Measurements from ENCODE around the gene RAB40C.

RAB40C gene

DNA sequence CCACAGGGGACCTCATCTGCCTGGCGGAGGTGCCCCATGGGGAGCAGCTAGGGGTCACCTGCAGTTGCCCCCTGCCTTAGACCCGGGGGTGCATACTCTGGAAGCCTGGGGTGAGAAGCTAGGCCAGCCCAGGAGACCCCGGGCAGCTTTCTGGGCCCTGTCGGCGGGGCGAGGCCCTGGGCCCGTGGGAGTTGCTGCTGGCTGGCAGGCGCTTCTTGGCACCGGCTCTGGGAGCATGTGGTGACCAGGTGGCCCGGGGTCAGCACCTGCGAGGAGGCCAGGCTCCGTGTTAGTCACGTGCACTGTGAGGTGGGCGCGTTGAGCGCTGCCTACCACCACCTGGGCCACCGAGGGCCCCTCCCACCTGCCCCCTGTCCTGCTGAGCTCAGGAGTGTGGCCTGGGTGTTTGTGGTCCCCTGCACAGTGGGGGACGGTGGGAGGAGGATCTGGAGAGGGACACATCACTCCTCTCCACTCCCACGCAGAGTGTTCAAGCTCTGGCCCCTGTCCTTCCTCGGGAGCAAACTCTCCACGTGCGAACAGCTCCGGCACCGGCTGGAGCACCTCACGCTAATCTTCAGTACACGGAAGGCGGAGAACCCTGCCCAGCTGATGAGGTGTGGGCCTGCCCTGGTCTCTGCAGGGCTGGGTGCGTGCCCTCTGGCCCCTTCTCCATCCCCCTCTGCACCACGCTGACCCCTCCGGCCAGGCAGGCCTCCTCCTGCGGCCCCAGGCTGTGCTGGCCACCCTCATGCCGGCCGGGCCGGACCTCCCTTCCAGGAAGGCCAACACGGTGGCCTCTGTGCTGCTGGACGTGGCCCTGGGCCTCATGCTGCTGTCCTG is 14.3 kb upstream of the RAB40C start:
- DNase-seq = no peak

DNA sequence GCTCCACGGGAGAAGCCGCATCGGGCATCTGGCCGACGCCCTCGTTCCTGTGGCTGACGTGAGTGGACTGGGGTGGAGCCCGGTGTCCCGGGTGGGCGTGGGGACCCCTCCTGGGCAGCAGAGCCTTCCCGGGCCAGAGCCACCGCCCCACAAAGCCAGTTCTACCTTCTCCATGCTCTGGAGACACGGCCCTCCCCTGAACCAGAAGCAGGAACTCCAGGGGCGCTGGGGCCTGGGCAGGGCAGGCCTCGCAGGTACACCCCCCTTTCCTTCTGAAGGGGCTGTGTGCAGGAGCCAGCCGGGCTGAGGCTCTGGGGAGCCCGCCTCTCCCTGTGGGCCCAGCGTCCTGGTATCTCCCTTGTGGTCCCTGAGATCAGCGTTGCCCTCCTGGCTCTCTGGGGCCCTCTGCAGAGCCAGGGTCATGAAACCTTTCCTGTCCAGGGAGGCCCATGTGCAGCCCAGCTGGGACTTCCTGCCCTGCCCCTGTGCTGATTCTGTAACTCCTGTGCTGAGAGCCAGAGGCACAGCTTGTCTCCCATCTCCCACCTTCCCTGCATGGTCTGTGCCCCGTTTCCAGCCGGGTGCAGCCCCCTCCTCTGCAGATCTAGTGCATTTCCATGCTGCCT is 13.6 kb upstream of the RAB40C start:
- DNase-seq = no peak

DNA sequence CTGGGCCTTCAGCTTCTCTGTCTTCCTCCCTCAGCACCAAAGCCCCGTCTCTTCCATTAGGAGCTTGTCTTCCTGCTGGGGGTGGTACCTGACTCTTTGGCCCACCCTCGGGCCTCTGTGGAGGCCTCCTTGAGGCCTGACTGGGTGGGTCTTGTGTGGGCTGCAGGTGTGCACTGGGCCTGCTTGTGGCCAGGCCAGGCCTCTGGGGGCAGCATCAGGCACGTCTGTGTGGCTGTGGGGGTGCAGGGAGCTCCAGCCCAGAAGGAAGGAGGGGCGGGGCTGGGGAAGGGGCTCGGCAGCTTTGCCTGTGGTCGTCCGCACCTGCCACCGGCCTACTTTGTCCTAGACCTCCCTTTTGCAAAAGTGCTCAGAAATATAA is 13.1 kb upstream of the RAB40C start:
- no peak for DNase-seq

DNA sequence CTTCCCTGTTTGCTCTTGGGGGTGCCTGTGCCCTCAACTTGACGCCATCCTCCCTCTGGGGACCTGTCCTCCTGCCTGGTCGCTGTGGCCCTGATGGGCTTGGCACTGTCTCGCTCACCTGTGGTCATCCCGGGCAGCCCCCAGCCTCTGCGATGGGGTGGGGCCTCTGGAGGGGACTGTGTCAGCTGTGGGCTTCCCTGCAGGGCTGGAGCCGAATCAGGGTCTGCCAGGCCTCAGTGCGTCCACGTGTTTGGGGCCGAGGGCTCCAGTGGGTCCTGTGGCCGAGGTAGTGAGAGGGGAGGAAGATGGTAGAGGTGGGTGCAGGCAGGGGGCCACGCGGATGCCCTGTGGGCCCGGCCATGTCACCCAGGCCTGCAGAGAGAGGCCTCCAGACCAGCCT is 12.1 kb upstream of the RAB40C start:
- no peak for DNase-seq

DNA sequence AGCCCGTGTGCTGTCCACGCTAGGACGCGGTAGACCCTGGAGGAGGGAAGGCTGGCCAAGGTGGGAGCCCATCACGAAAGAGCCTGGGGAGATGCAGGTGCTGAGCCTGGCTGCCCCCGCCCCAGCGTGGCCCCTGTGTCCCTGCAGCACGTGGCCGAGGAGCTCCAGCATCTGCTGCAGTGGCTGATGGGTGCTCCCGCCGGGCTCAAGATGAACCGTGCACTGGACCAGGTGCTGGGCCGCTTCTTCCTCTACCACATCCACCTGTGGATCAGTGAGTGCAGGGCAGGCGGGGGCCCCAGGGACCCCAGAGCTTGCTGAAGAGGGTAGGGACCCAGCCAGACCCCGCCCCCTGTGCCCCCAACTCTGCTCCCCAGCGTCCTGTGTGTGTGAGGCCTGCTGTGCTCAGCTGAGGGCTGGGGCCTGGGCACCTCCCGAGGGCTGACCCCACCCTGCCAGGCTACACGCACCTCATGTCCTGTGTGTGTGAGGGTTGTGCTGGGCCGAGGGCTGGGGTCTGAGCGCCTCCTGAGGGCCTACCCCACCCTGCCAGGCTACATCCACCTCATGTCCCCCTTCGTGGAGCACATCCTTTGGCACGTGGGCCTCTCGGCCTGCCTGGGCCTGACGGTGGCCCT is 11.5 kb upstream of the RAB40C start:
- no peak for DNase-seq

DNA sequence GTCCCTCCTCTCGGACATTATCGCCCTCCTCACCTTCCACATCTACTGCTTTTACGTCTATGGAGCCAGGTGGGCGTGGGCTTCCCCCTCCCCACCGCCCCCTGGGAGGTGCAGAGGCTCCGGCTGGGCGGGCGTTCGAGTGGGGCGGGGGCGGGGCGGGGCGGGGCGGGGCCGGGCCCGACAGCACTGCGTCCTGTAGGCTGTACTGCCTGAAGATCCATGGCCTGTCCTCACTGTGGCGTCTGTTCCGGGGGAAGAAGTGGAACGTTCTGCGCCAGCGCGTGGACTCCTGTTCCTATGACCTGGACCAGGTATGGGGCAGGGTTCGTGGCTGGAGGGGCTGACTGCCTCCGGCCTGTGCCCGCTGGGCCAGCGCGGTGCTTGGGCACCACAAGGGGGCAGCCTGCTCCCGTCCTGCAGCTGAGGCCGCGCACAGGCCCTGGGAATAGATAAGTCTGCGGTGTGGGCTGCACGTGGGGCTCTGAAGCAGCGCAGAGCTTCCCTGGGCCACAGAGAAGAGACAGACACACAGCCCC is 10.9 kb upstream of the RAB40C start:
- peak; percentile 57 for DNase-seq

DNA sequence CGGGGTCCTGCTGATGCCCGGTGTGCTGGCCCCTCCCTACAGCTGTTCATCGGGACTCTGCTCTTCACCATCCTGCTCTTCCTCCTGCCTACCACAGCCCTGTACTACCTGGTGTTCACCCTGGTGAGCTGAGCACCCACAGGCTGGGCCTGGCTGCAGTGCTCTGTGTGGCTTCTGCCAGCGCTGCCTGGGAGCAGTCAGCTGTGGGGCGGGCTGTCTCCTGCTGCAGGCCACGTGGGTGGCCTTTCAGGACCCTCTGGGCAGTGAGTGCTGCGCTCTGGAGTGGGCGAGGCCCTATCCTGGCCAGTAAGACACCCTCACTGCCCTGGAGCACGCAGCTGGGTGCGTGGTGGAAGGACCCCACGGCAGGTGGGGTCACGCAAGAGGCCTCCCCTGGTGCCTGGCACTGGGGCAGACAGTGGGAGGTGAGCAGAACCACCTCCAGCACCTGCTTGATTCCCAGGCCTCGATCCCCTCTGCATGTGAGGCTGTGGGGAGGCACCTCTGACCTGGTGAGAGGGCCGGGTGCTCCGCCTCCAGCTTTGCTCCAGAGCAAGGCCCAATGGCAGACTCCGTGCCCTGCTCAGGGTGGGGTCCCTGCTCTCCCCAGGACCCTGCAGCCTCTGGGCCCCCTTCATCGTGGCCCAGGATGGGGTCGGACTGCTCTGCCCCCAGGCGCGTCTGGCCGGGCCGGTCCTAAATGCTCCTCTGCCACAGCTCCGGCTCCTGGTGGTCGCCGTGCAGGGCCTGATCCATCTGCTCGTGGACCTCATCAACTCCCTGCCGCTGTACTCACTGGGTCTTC is 9.5 kb upstream of the RAB40C start:
- no peak for DNase-seq

DNA sequence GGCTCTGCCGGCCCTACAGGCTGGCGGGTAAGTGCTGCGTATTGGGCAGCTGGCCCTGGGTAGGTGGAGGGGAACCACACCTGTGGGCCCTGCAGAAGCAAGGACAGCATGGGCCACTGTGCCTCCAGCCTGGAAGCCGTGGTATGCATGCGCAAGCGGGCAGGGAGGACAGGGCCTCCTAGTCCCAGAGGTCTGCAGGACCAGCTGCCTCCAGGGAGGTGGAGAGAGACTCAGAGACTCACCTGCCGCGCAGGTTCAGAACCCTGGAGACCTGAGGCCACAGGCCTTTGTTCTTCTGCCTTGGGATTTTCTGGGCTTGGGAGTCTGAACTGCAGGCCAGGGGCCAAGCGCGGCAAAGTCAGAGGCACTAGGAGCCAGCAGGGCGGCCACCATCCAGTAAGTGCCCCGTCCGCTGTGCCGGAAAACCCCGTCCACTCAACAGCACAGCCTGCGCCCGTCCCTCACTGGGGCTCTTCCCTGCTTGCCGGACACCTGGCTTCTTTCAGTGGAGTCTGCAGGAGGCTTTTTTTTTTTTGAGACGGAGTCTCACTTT is 8.8 kb upstream of the RAB40C start:
- DNase-seq = no peak

DNA sequence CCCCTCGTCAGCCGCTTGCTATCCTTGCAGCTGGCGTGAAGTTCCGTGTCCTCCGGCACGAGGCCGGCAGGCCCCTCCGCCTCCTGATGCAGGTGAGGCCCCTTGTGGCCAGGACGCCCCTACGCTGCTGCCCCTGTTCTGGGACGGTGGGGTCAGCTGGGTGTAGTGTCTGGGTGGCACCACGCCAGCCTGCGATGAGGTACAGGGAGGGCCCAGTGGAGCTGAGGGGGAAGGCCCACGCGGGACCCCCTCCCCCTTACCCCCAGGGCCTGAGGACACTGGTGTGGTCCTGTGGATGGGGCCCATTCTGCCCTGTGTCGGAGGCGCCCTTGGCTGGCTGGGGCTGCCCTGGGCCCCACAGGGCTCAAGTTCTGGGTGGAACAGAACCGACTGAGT is 7.7 kb upstream of the RAB40C start:
- no peak for DNase-seq

DNA sequence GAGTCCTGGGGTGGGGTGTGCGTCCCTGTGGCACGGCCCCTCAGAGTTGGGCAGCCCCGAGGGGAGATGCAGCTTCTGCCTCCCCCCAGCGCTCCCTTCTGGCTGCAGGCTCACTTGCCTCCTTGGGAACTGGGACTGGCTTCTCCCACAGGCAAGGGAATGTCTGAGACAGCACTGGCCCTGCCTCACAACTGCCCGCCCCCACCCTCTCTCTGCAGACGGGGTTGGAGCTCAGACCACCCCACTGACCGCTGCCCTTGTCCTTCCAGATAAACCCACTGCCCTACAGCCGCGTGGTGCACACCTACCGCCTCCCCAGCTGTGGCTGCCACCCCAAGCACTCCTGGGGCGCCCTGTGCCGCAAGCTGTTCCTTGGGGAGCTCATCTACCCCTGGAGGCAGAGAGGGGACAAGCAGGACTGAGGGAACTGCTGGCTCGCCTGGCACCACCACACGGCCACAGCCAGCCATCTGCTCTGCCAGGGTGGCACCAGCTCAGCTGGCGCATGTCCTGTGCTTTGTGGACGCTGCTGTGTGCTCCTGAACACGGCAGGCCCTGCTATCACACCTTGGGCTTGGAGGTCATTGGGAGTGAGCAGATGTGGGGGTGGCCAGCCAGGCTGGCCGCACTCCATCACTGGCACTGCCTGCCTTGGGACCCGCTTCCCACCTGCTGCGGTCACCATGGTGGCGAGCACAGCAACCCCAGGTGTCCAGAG is 7.1 kb upstream of the RAB40C start:
- no peak for DNase-seq

DNA sequence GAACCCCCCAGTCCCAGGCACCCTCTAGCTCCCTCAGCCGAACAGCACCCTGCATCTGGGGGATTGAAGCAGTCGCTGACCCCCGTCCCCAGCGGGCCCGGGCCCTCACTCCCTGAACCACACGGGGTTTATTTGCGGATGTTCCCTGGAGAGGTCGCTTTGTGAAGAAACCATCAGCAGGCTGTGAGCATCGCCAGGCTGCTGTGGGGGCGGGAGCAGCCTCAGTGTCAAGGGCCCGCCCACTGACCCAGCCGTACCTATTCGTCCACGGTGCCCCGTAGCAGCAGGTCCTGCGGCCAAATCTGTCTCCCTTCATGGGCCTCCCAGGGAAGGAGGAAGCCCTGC is 6.4 kb upstream of the RAB40C start:
- no peak for DNase-seq

DNA sequence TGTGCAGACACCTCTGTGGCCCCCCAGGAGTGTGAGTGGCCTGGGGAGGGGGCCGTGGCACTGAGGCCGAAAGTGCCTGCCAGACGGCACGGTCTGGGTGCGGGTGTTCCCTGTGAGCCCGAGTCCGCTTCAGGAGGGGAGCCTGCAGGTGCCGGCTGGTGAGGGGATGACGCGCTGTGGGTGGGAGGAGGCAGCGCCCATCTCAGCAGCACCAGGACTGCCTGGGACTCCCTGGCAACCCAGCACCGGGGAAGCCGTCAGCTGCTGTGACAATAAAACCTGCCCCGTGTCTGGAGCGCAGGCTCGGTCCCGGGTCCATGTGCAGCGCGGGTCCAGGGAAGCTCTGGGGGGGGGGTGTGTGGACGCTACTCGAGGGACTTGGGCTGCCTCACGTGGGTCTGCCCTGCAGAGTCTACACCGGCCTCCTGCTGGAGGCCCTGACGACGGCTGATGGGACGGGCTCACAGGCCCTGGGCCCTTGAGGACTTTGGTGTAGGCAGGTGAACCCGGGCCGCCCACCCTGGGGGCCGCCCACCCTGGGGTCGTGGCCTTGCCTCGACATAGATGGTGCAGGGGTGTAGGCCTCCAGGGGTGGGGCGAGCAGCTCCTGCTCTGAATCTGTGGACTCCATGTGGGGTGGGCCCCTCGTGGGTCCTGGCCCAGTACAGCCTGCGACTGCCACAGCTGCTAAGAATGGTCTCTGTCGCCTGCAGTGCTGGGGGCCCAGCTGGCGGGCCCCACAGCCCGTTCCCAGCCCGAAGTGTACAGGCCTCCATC is 5.9 kb upstream of the RAB40C start:
- DNase-seq = no peak

DNA sequence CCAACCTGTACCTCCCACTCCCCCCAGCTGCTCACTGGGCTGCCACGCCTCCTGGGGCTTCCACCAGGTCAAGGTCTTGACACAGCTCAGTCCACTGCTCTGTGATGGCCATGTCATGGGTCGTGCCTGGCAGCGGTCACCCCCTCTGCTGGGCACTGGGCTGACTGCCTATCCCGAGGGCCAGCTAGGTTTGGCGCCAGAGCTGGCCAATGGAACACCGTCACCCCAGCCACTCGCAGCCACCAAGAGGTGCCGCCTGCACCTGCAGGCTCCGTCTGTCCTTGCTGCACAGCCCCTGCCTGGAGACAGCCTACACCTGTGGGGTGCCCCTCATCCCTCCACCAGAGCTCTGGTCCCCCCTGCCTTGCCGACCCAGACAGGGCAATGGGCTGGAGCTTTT is 4.5 kb upstream of the RAB40C start:
- no peak for DNase-seq

DNA sequence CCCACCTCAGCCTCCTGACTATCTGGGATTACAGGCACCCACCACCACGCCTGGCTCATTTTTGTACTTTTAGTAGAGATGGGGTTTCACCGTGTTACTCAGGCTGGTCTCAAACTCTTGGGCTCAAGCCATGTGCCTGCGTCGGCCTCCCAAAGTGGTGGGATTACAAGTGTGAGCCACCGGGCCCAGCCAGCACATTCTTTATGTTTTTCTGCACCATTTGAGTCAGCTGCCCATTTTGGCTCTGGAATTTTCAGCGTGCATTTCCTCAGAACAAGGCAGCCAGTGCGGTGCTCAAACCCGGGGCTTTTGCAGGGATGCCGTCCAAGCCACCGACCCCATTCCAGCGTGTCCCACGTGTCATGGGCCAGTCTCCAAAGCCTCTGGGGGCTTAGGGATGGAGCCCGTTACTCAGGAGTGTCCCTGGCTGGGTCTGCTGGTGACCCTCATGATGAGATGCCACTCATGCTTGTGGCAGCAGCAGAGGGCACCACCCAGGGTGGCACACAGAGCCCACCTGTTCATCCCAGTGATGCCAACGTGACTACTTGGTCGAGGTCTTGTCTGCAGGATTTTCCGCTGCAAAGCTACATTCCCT is 3.7 kb upstream of the RAB40C start:
- DNase-seq = no peak

DNA sequence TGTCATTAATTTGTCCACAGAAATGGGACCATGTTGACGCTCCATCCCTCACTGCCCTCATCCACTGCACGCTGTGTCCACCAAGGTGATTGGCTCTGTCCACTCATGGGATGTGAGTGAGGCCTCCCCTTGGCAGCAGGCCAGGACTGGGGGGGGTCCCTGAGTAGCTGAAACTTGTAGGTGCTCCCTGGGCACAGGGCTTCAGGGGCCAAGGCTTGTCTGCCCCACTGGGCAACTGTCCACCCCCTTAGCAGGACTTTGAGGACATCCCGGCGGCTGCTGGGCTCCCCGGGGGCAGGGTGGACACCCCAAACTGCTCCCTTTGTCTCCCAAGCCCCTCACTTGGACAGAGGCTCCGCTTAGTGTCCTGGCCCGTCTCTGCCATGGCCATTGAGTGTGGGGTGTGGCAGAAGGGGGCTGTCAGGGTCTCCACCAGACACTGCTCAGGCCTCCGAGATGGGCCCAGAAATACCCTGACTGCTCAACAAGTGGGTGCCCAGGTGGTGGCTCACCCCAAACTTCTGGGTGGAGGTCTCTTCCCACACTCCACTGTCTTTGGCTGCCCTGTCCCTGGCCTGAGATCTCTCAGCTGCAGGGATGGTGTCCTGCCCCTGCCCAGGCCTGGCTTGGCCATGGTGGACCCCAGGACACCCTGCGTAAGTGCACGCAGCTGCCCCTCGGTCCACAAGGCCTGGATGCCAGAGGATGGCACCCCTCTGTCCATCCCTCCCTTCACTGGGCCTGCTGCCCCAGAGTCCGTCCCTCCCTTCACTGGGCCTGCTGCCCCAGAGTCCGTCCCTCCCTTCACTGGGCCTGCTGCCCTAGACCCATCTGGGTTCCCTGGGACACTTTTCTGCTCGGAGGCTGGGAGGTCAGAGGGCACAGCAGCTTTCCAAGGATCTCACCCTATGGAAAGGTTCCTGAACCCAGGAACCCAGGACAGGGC is 2.9 kb upstream of the RAB40C start:
- DNase-seq = no peak

DNA sequence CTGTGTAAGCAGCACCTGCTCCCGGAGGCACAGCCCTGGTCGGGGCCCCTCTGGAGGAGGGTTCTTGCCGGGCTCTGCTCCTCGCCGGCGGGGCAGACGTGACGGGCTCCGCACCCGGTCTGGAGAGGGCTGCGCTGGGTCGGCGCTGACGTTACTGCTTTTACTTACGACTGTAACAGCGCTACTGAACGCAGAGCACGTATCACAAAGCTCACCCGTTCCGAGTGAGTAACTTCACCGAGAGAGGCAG is 1.3 kb upstream of the RAB40C start:
- no peak for DNase-seq

DNA sequence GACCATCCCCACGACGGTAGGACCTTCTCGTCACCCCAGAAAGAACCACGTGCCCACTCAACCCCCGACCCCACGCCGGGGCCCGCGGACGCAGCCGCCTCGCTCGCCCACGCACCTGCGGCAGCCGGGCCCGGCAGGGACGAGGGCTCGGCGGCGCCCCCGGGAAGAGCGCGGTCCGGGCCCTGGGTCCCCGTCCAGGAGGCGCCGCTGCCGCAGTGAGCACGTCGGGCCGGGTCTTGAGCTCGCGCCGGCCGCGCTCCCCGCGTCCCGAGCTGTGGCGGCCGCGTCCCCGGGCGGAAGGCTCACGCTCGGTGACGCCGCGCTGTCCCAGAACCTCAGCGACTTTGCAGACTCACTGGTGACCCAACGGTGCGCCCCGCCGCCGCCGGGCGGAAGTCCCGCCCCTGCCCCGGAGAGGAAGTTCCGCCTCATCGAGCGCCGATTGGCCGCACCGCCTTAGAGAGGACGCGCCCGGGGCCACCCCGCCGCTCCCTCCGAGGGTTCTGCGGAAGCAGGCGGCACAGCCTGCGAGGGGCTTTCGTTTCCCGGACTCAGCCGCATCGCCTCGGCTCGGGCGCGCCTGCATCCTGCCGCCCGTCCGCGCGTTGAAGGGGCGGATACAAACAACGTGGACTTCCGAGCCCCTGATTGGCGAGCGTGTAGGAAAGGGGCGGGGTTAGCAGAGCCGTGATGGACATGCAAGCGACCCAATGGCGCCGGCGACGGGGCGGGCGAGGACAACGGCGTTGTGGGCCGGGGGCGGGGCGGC is 793 bp upstream of the RAB40C start:
- peak; percentile 98 for DNase-seq

DNA sequence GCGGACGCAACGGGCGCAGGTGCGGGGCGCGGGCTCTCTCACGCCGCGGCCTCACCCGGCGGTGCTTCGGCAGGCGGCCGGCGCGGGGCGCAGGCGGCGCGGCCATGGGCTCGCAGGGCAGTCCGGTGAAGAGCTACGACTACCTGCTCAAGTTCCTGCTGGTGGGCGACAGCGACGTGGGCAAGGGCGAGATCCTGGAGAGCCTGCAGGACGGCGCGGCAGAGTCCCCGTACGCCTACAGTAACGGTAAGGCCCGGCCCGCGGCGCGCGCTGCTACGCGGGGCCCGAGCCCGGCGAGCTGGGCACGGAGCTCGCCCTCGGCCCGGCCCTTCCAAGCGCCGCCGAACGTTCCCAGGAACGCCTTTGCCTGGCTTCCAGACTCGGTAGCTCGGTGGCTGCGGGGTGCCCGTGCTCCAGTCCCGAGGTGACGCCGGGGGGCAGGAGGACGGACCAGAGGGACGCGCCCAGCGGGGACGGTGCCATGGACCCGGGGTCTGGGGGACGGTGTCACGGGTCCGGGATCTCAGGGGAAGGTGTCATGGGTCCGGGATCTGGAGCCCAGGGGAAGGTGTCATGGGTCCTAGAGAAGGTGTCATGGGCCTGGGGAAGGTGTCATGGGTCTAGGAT is 435 bp downstream of the RAB40C start:
- DNase-seq = no peak

DNA sequence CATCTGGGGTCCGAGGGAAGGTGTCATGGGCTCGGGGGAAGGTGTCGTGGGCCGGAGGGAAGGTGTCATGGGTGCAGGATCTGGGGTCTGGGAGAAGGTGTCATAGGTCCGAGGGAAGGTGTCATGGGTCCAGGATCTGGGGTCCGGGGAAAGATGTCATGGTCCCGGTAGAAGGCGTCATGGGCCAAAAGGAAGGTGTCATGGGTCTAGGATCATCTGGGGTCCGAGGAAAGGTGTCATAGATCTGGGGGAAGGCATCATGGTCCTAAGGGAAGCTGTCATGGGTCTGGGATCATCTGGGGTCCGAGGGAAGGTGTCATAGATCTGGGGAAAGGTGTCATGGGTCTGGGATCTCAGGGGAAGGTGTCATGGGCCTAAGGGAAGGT is 942 bp downstream of the RAB40C start:
- no peak for DNase-seq

Data from central memory CD4-positive, alpha-beta T cell (primary cell).